ENCODE measurements around the gene ZNF175. TPM values are rescaled to one million over a fixed set of nuclear protein-coding genes. Genes with fewer than 3 reads are reported as not detected.

ZNF175 gene
- total and polyA plus RNA-seq, 9 of the 15 experiments (the other 6 are each of a cell fraction or from before 2014, with no cell fraction given) = 3.7 to 37.9 (median 14.0) TPM

GRCh38 chr19:51566489-51567100 is 4.5 kb upstream of the ZNF175 start (continued):
- no peak for TF ChIP-seq PCBP2 (IDR thresholded peaks at IDR 0.05; ENCODE audit: low read depth, low read length, poor library complexity, severe bottlenecking)
- no peak for TF ChIP-seq FOXA3 (CRISPR knock-in tag; conservative IDR thresholded peaks at IDR 0.05 in 1 of 2, IDR thresholded peaks at IDR 0.05 in 1 of 2)
- no peak for TF ChIP-seq ZKSCAN3 (CRISPR knock-in tag; IDR thresholded peaks at IDR 0.05)
- no peak for TF ChIP-seq NR2C1 (IDR thresholded peaks at IDR 0.05)
- peak; percentile 67 for TF ChIP-seq NR2C1 (tag; IDR thresholded peaks at IDR 0.05)
- TF ChIP-seq HCFC1 (IDR thresholded peaks at IDR 0.05; ENCODE audit: low read depth, low read length) = no peak
- TF ChIP-seq GATAD2B (IDR thresholded peaks at IDR 0.05; ENCODE audit: borderline replicate concordance) = peak; percentile 48; the same call in 1 of the 2 replicates
- TF ChIP-seq CTBP1 (IDR thresholded peaks at IDR 0.05; ENCODE audit: borderline replicate concordance) = peak; percentile 71; the same call in 1 of the 2 replicates
- TF ChIP-seq TEAD1 (CRISPR knock-in tag; IDR thresholded peaks at IDR 0.05) = peak; percentile 54 to 84; a peak in 2 of 4 replicates
- no peak for TF ChIP-seq BRF1 (IDR thresholded peaks at IDR 0.05; ENCODE audit: borderline replicate concordance, extremely low read depth, insufficient read length)
- peak; percentile 68 for TF ChIP-seq DACH1 (IDR thresholded peaks at IDR 0.05; ENCODE audit: partially characterized antibody)
- TF ChIP-seq ATF7 (IDR thresholded peaks at IDR 0.05) = peak; percentile 16; the same call in 1 of the 2 replicates
- TF ChIP-seq POLR2AphosphoS5 (IDR thresholded peaks at IDR 0.05; ENCODE audit: control insufficient read depth, insufficient read depth, low read depth, low read length) = no peak
- no peak for TF ChIP-seq DEAF1 (CRISPR knock-in tag; IDR thresholded peaks at IDR 0.05)
- TF ChIP-seq SMARCE1 (IDR thresholded peaks at IDR 0.05) = peak; percentile 69
- no peak for TF ChIP-seq MXI1 (IDR thresholded peaks at IDR 0.05; ENCODE audit: low read depth, low read length)
- no peak for TF ChIP-seq FOXO4 (CRISPR knock-in tag; IDR thresholded peaks at IDR 0.05)
- TF ChIP-seq E4F1 (CRISPR knock-in tag; IDR thresholded peaks at IDR 0.05; ENCODE audit: borderline replicate concordance) = no peak
- 0 out of 2 replicates have a peak, but pooled peaks have one; percentile 57 for TF ChIP-seq TCF7 (IDR thresholded peaks at IDR 0.05; ENCODE audit: borderline replicate concordance)

All from K562 (cell line).